ENCODE data around the gene IMMP2L.

The IMMP2L gene

GRCh38 chr7:111224354-111225231 lies 337.7 kb downstream of the IMMP2L start:
- DNase-seq (ENCODE audit: low read depth in 2 of 2, low spot score in 1 of 2), result no peak

- DNase-seq (ENCODE audit: low read depth in 2 of 2, low spot score in 1 of 2), result no peak
Measured at GRCh38 chr7:111223802-111224253, 338.5 kb downstream of the IMMP2L start.

GRCh38 chr7:111215550-111215949 lies 346.7 kb downstream of the IMMP2L start:
- DNase-seq (ENCODE audit: low read depth in 2 of 2, low spot score in 1 of 2), result no peak

- no peak for DNase-seq (ENCODE audit: low read depth in 2 of 2, low spot score in 1 of 2)
Measured at GRCh38 chr7:111212857-111213523, 349.3 kb downstream of the IMMP2L start.

- no peak for DNase-seq (ENCODE audit: low read depth in 2 of 2, low spot score in 1 of 2)
Measured at GRCh38 chr7:111210996-111211395, 351.3 kb downstream of the IMMP2L start.

GRCh38 chr7:111210043-111210442 lies 352.2 kb downstream of the IMMP2L start:
- no peak for DNase-seq (ENCODE audit: low read depth in 2 of 2, low spot score in 1 of 2)

GRCh38 chr7:111205251-111205650 lies 357.0 kb downstream of the IMMP2L start:
- DNase-seq (ENCODE audit: low read depth in 2 of 2, low spot score in 1 of 2), result no peak

GRCh38 chr7:111202321-111202720 lies 360.0 kb downstream of the IMMP2L start:
- no peak for DNase-seq (ENCODE audit: low read depth in 2 of 2, low spot score in 1 of 2)

GRCh38 chr7:111199643-111200042 lies 362.6 kb downstream of the IMMP2L start:
- no peak for DNase-seq (ENCODE audit: low read depth in 2 of 2, low spot score in 1 of 2)

GRCh38 chr7:111198255-111198654 lies 364.0 kb downstream of the IMMP2L start:
- DNase-seq (ENCODE audit: low read depth in 2 of 2, low spot score in 1 of 2), result no peak

GRCh38 chr7:111196655-111197054 lies 365.6 kb downstream of the IMMP2L start:
- DNase-seq (ENCODE audit: low read depth in 2 of 2, low spot score in 1 of 2), result no peak

GRCh38 chr7:111192614-111193413 lies 369.5 kb downstream of the IMMP2L start:
- no peak for DNase-seq (ENCODE audit: low read depth in 2 of 2, low spot score in 1 of 2)

GRCh38 chr7:111190804-111191203 lies 371.5 kb downstream of the IMMP2L start:
- DNase-seq (ENCODE audit: low read depth in 2 of 2, low spot score in 1 of 2), result no peak

- DNase-seq (ENCODE audit: low read depth in 2 of 2, low spot score in 1 of 2), result no peak
Measured at GRCh38 chr7:111184987-111185386, 377.3 kb downstream of the IMMP2L start.

- DNase-seq (ENCODE audit: low read depth in 2 of 2, low spot score in 1 of 2), result no peak
Measured at GRCh38 chr7:111183321-111183720, 379.0 kb downstream of the IMMP2L start.

GRCh38 chr7:111180338-111180737 lies 382.0 kb downstream of the IMMP2L start:
- DNase-seq (ENCODE audit: low read depth in 2 of 2, low spot score in 1 of 2), result no peak

- DNase-seq (ENCODE audit: low read depth in 2 of 2, low spot score in 1 of 2), result no peak
Measured at GRCh38 chr7:111175908-111176441, 386.3 kb downstream of the IMMP2L start.

- no peak for DNase-seq (ENCODE audit: low read depth in 2 of 2, low spot score in 1 of 2)
Measured at GRCh38 chr7:111174510-111174909, 387.8 kb downstream of the IMMP2L start.

GRCh38 chr7:111173990-111174389 lies 388.3 kb downstream of the IMMP2L start:
- no peak for DNase-seq (ENCODE audit: low read depth in 2 of 2, low spot score in 1 of 2)

GRCh38 chr7:111173528-111173927 lies 388.8 kb downstream of the IMMP2L start:
- DNase-seq (ENCODE audit: low read depth in 2 of 2, low spot score in 1 of 2), result no peak

- no peak for DNase-seq (ENCODE audit: low read depth in 2 of 2, low spot score in 1 of 2)
Measured at GRCh38 chr7:111172564-111173257, 389.6 kb downstream of the IMMP2L start.

All from stimulated activated CD8-positive, alpha-beta memory T cell treated with anti-CD3 and anti-CD28 coated beads, Interleukin-4, amount 100 ng/mL, for 1 hour (primary cell).